Measurements from ENCODE around the gene TRMO.
"Not testable (repeated sequence)": the region's sequence is repeated elsewhere in the genome, so short reads cannot be mapped to it uniquely, and the experiment has no call there.

The TRMO gene

GRCh38 chr9:97921959-97922724 is at the start of gene TRMO:
Gene TRMO (minus strand): TSS chr9:97922500. CDS start chr9:97922493, 7 bp downstream.
- peak; percentile 98 for DNase-seq

- no peak for DNase-seq
These were observed 47.9 kb upstream of the TRMO start for GRCh38 chr9:97970165-97970564.

- no peak for DNase-seq
These were observed 46.7 kb upstream of the TRMO start for GRCh38 chr9:97969014-97969413.

- DNase-seq: no peak
These were observed 44.2 kb upstream of the TRMO start for GRCh38 chr9:97966493-97966892.

- no peak for DNase-seq
These were observed 42.6 kb upstream of the TRMO start for GRCh38 chr9:97964901-97965300.

GRCh38 chr9:97963232-97963631 is 40.9 kb upstream of the TRMO start:
- no peak for DNase-seq

- no peak for DNase-seq
These were observed 40.3 kb upstream of the TRMO start for GRCh38 chr9:97962575-97962974.

- DNase-seq: no peak
These were observed 39.8 kb upstream of the TRMO start for GRCh38 chr9:97962136-97962535.

GRCh38 chr9:97961361-97961760 is 39.1 kb upstream of the TRMO start:
- DNase-seq: no peak

GRCh38 chr9:97960678-97961328 is 38.5 kb upstream of the TRMO start:
- DNase-seq: not testable (repeated sequence)

GRCh38 chr9:97959585-97959984 is 37.3 kb upstream of the TRMO start:
- DNase-seq: no peak

GRCh38 chr9:97958812-97959511 is 36.7 kb upstream of the TRMO start:
- DNase-seq: no peak

GRCh38 chr9:97956331-97956730 is 34.0 kb upstream of the TRMO start:
- no peak for DNase-seq

- DNase-seq: peak; percentile 76
These were observed 32.3 kb upstream of the TRMO start for GRCh38 chr9:97954550-97954989.

- peak; percentile 16 for DNase-seq
These were observed 28.6 kb upstream of the TRMO start for GRCh38 chr9:97950873-97951272.

GRCh38 chr9:97947094-97947493 is 24.8 kb upstream of the TRMO start:
- DNase-seq: not testable (repeated sequence)

GRCh38 chr9:97945470-97945869 is 23.2 kb upstream of the TRMO start:
- not testable (repeated sequence) for DNase-seq

- DNase-seq: no peak
These were observed 22.3 kb upstream of the TRMO start for GRCh38 chr9:97944612-97945011.

GRCh38 chr9:97943308-97943855 is 21.1 kb upstream of the TRMO start:
- DNase-seq: no peak

GRCh38 chr9:97941323-97941722 is 19.0 kb upstream of the TRMO start:
- DNase-seq: no peak

GRCh38 chr9:97940741-97941140 is 18.4 kb upstream of the TRMO start:
- no peak for DNase-seq

- DNase-seq: no peak
These were observed 17.9 kb upstream of the TRMO start for GRCh38 chr9:97940233-97940632.

GRCh38 chr9:97938081-97938644 is 15.9 kb upstream of the TRMO start, which contains the start of gene HEMGN:
Gene HEMGN (minus strand): TSS chr9:97938172. CDS start chr9:97938136, 36 bp downstream.
- DNase-seq: peak; percentile 73

Measured in CD4-positive, alpha-beta T cell treated with Interleukin-10 for 1 hour (primary cell).